Astrocyte (in vitro differentiated cells and primary cell): ENCODE measurements around the gene FOXE3. TPM values are rescaled to one million over a fixed set of nuclear protein-coding genes. Genes with fewer than 3 reads are reported as not detected.

Experiments used
- DNase-seq: peaks from one replicate; pipeline ENCODE4 v3.0.0-alpha.2; 2010; ENCODE audit warnings: low read depth
- FAIRE-seq: peaks from 2 replicates; lab custom pipeline; 2011; peaks lifted over from hg19 to GRCh38; lab: Jason Lieb, UNC
- H2AFZ ChIP-seq: 2 replicates; pipeline ENCODE4 v1.6.0; 2012; ENCODE audit warnings: low read depth, low read length, inconsistent platforms
- H3K27ac ChIP-seq: 2 replicates; pipeline ENCODE4 v1.5.1; 2011; ENCODE audit warnings: low read depth, low read length, inconsistent platforms
- H3K27me3 ChIP-seq: 2 replicates; pipeline ENCODE4 v1.6.0; 2011; ENCODE audit warnings: low read length, inconsistent platforms; ENCODE audit not compliant: insufficient read depth
- H3K36me3 ChIP-seq: 2 replicates; pipeline ENCODE4 v1.5.1; 2011; ENCODE audit warnings: low read length, inconsistent platforms; ENCODE audit not compliant: insufficient read depth
- H3K4me1 ChIP-seq: 2 replicates; pipeline ENCODE4 v1.5.1; 2011; ENCODE audit warnings: low read length, inconsistent platforms; ENCODE audit not compliant: insufficient read depth
- H3K4me2 ChIP-seq: 2 replicates; pipeline ENCODE4 v1.6.0; 2012; ENCODE audit warnings: low read length, inconsistent platforms
- H3K4me3 ChIP-seq: 2 replicates; pipeline ENCODE4 v1.5.1; 2011; ENCODE audit warnings: low read depth, mild to moderate bottlenecking, low read length, inconsistent platforms; ENCODE audit not compliant: insufficient read depth
- H3K79me2 ChIP-seq: 2 replicates; pipeline ENCODE4 v1.6.0; 2012; ENCODE audit warnings: mild to moderate bottlenecking, low read length, inconsistent platforms; ENCODE audit not compliant: insufficient read depth
- H3K9ac ChIP-seq: 2 replicates; pipeline ENCODE4 v1.6.0; 2012; ENCODE audit warnings: mild to moderate bottlenecking, low read length, inconsistent platforms
- H3K9me3 ChIP-seq: 2 replicates; pipeline ENCODE4 v1.5.1; 2012; ENCODE audit warnings: low read depth, mild to moderate bottlenecking, low read length, inconsistent platforms; ENCODE audit not compliant: insufficient read depth
- H4K20me1 ChIP-seq: 2 replicates; pipeline ENCODE4 v1.6.0; 2012; ENCODE audit warnings: low read length, inconsistent platforms; ENCODE audit not compliant: insufficient read depth
- H3K27ac Mint-ChIP-seq: one replicate; pipeline ENCODE4 v1.8.0; 2021; ENCODE audit warnings: mild to moderate bottlenecking, mixed read lengths; ENCODE audit not compliant: unreplicated experiment
- H3K27me3 Mint-ChIP-seq: one replicate; pipeline ENCODE4 v1.8.0; 2021; ENCODE audit warnings: low read depth, mixed read lengths; ENCODE audit not compliant: unreplicated experiment
- H3K36me3 Mint-ChIP-seq: one replicate; pipeline ENCODE4 v1.8.0; 2021; ENCODE audit warnings: low read depth, mixed read lengths; ENCODE audit not compliant: unreplicated experiment
- H3K4me1 Mint-ChIP-seq: one replicate; pipeline ENCODE4 v1.8.0; 2021; ENCODE audit warnings: low read depth, mixed read lengths; ENCODE audit not compliant: unreplicated experiment
- H3K4me3 Mint-ChIP-seq: one replicate; pipeline ENCODE4 v1.8.0; 2021; ENCODE audit warnings: mild to moderate bottlenecking, moderate library complexity, mixed read lengths; ENCODE audit not compliant: unreplicated experiment
- H3K9me3 Mint-ChIP-seq: one replicate; pipeline ENCODE4 v1.8.0; 2021; ENCODE audit warnings: mild to moderate bottlenecking, mixed read lengths; ENCODE audit not compliant: unreplicated experiment
- CTCF ChIP-seq: IDR thresholded peaks from 2 replicates; pipeline ENCODE4 v1.5.1; 2011; ENCODE audit warnings: low read depth, mild to moderate bottlenecking, inconsistent platforms, low read length, moderate library complexity; ENCODE audit not compliant: insufficient read depth
- EZH2 ChIP-seq: IDR thresholded peaks from 2 replicates; pipeline ENCODE4 v1.6.1; 2012; ENCODE audit warnings: mild to moderate bottlenecking, low read length, inconsistent platforms; ENCODE audit not compliant: insufficient read depth
- total RNA-seq: library from RNA; stranded (reverse); gene quantifications from 2 replicates; pipeline ENCODE4 v1.2.1, GENCODE V29; 2021

The FOXE3 gene
- total RNA-seq, 1 donor from 2014 or later = 0.14 TPM

DNA sequence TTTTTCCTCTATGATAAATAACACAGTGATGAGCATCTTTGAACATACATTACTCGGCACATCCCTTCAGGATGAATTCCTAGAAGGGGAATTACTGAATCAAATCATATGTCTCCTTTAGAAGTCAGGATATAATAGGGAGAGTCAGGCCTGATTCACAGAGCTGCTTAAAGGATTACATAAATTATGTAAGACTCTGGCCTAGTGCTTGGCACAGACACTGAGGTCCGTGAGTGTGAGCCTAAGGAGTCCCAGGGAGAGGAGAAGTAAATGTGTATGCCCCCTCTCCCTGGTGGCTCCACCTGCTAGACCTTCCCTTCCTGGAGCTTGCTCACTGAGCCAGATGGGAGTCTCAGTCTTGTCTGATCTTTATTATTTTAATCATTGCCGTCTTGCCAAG lies 8.6 kb upstream of the FOXE3 start:
- H3K4me1 Mint-ChIP-seq = peaks cover 24% of the 10 kb centered on the region
- DNase-seq (no peak), FAIRE-seq (peak; percentile 52)
- H3K79me2 ChIP-seq = no peaks in the 10 kb centered on the region
- H3K36me3 ChIP-seq = no peaks in the 10 kb centered on the region
- no peaks in the 10 kb centered on the region for H3K27me3 ChIP-seq
- H3K9me3 Mint-ChIP-seq = peaks cover 2% of the 10 kb centered on the region
- TF ChIP-seq EZH2 = no peak
- TF ChIP-seq CTCF = no peak
- no peaks in the 10 kb centered on the region for H3K36me3 Mint-ChIP-seq
- no peaks in the 10 kb centered on the region for H4K20me1 ChIP-seq
- no peak overlapping the region for H3K4me3 ChIP-seq
- no peak overlapping the region for H3K27ac ChIP-seq
- H2AFZ ChIP-seq = no peak overlapping the region
- no peak overlapping the region for H3K4me2 ChIP-seq
- H3K9me3 ChIP-seq = no peaks in the 10 kb centered on the region
- H3K4me1 ChIP-seq = peaks cover 13% of the 10 kb centered on the region
- H3K4me3 Mint-ChIP-seq = no peak overlapping the region
- H3K27ac Mint-ChIP-seq = no peak overlapping the region
- H3K27me3 Mint-ChIP-seq = peaks cover 31% of the 10 kb centered on the region
- H3K9ac ChIP-seq = no peak overlapping the region

GRCh38 chr1:47409311-47410067 lies 6.6 kb upstream of the FOXE3 start:
- Histone ChIP-seq H3K27me3 (peaks cover 6% of the 10 kb centered on the region), H3K27ac (no peak overlapping the region), H4K20me1 (no peaks in the 10 kb centered on the region), H3K4me3 (no peak overlapping the region), H3K9ac (peak overlapping the region; percentile 22), H3K79me2 (no peaks in the 10 kb centered on the region), H3K9me3 (no peaks in the 10 kb centered on the region), H3K4me2 (peak overlapping the region; percentile 30), H3K36me3 (no peaks in the 10 kb centered on the region), H2AFZ (no peak overlapping the region), H3K4me1 (peaks cover 13% of the 10 kb centered on the region)
- Mint-ChIP-seq H3K9me3 (no peaks in the 10 kb centered on the region), H3K27me3 (peaks cover 22% of the 10 kb centered on the region), H3K4me3 (peak overlapping the region; percentile 54), H3K36me3 (no peaks in the 10 kb centered on the region), H3K27ac (peak overlapping the region; percentile 71), H3K4me1 (peaks cover 24% of the 10 kb centered on the region)
- TF ChIP-seq CTCF (no peak), EZH2 (no peak)
- DNase-seq = peak; percentile 66
- peak; percentile 41 for FAIRE-seq

- no peaks in the 10 kb centered on the region for H3K9me3 ChIP-seq
- DNase-seq = no peak
- H3K27ac ChIP-seq = no peak overlapping the region
- no peak overlapping the region for H3K9ac ChIP-seq
- H3K4me2 ChIP-seq = no peak overlapping the region
- H3K27me3 ChIP-seq = peaks cover 12% of the 10 kb centered on the region
- H3K4me1 Mint-ChIP-seq = peaks cover 24% of the 10 kb centered on the region
- TF ChIP-seq CTCF (no peak), EZH2 (no peak)
- H3K4me3 Mint-ChIP-seq = no peak overlapping the region
- H3K79me2 ChIP-seq = no peaks in the 10 kb centered on the region
- H3K27ac Mint-ChIP-seq = no peak overlapping the region
- peaks cover 25% of the 10 kb centered on the region for H3K27me3 Mint-ChIP-seq
- H2AFZ ChIP-seq = no peak overlapping the region
- no peaks in the 10 kb centered on the region for H3K36me3 ChIP-seq
- H3K4me1 ChIP-seq = peaks cover 13% of the 10 kb centered on the region
- H3K36me3 Mint-ChIP-seq = no peaks in the 10 kb centered on the region
- FAIRE-seq = peak; percentile 26
- H3K9me3 Mint-ChIP-seq = no peaks in the 10 kb centered on the region
- no peaks in the 10 kb centered on the region for H4K20me1 ChIP-seq
- no peak overlapping the region for H3K4me3 ChIP-seq
Observed at GRCh38 chr1:47410068-47410455, 6.0 kb upstream of the FOXE3 start.
